GM23248 (cell line): ENCODE measurements around the gene WNT2B. TPM values are rescaled to one million over a fixed set of nuclear protein-coding genes. Genes with fewer than 3 reads are reported as not detected.

Source experiments
- DNase-seq: peaks from one replicate; pipeline ENCODE4 v3.0.0-alpha.2; 2015
- H2AFZ ChIP-seq: fragments of 200-600 bp; sonication (generic); 2 replicates; pipeline ENCODE4 v1.6.1; 2016; ENCODE audit warnings: antibody characterized with exemption
- H3F3A ChIP-seq: fragments of 200-600 bp; sonication (generic); 2 replicates; pipeline ENCODE4 v1.6.1; 2016; ENCODE audit warnings: mild to moderate bottlenecking, antibody characterized with exemption, mixed run types; ENCODE audit not compliant: insufficient read depth
- H3K27ac ChIP-seq: fragments of 200-600 bp; sonication (generic); 2 replicates; pipeline ENCODE4 v1.5.1; 2016; ENCODE audit warnings: mild to moderate bottlenecking
- H3K27me3 ChIP-seq: fragments of 200-600 bp; sonication (generic); replicated peaks from 2 replicates; pipeline ENCODE4 v1.6.1; 2016; ENCODE audit warnings: mild to moderate bottlenecking; ENCODE audit not compliant: insufficient read depth
- H3K36me3 ChIP-seq: fragments of 200-600 bp; sonication (generic); 2 replicates; pipeline ENCODE4 v1.6.1; 2016; ENCODE audit warnings: low read depth, mild to moderate bottlenecking
- H3K4me1 ChIP-seq: fragments of 200-600 bp; sonication (generic); 2 replicates; pipeline ENCODE4 v1.6.1; 2016; ENCODE audit warnings: mild to moderate bottlenecking; ENCODE audit not compliant: insufficient read depth
- H3K4me2 ChIP-seq: fragments of 200-600 bp; sonication (generic); one replicate; pipeline ENCODE4 v1.6.1; 2016; ENCODE audit warnings: mild to moderate bottlenecking; ENCODE audit not compliant: unreplicated experiment
- H3K4me3 ChIP-seq: fragments of 200-600 bp; sonication (generic); 2 replicates; pipeline ENCODE4 v1.5.1; 2016; ENCODE audit warnings: mild to moderate bottlenecking
- H3K79me2 ChIP-seq: fragments of 200-600 bp; sonication (generic); 2 replicates; pipeline ENCODE4 v1.6.1; 2016; ENCODE audit warnings: mild to moderate bottlenecking; ENCODE audit not compliant: insufficient read depth
- H3K9ac ChIP-seq: fragments of 200-600 bp; sonication (generic); 2 replicates; pipeline ENCODE4 v1.6.1; 2016; ENCODE audit warnings: mild to moderate bottlenecking
- H3K9me2 ChIP-seq: fragments of 200-600 bp; sonication (generic); 2 replicates; pipeline ENCODE4 v1.6.1; 2016; ENCODE audit warnings: mixed run types, mild to moderate bottlenecking, moderate library complexity; ENCODE audit not compliant: insufficient read depth
- H3K9me3 ChIP-seq: fragments of 200-600 bp; sonication (generic); one replicate; pipeline ENCODE4 v1.6.1; 2017; ENCODE audit warnings: low read depth
- H4K20me1 ChIP-seq: fragments of 200-600 bp; sonication (generic); 2 replicates; pipeline ENCODE4 v1.6.0; 2016; ENCODE audit not compliant: insufficient read depth
- EZH2 ChIP-seq: fragments of 200-600 bp; sonication (generic); IDR thresholded peaks from 2 replicates; pipeline ENCODE4 v1.6.1; 2018; ENCODE audit warnings: antibody characterized with exemption, mild to moderate bottlenecking; ENCODE audit not compliant: insufficient read depth, poor library complexity, severe bottlenecking
- EZH2phosphoT487 ChIP-seq: fragments of 200-600 bp; sonication (generic); IDR thresholded peaks from 2 replicates; pipeline ENCODE4 v1.6.1; 2018; ENCODE audit warnings: antibody characterized with exemption, moderate library complexity, mild to moderate bottlenecking, low read depth; ENCODE audit not compliant: insufficient read depth
- WGBS, 2 experiments: methylation state at CpG; one replicate each; pipeline ENCODE4 v1.1.6; 2015 to 2017; ENCODE audit warnings: low lambda C conversion rate in 2 of 2, low coverage in 1 of 2; ENCODE audit errors: missing lambda C conversion rate in 2 of 2; 5-methylcytosine and 5-hydroxymethylcytosine counted together
- in situ Hi-C: fragments of 300-500 bp; cut with MboI; formaldehyde crosslinking; loops from 2 replicates; pipeline ENCODE4 v1.15.0; 2020
- polyA plus RNA-seq: library from polyadenylated mRNA; unstranded; fragments of >200 nt; fragmentation: Nextera tagmentation; extraction: Ambion mirVana; gene quantifications from 2 replicates; pipeline ENCODE4 v1.2.1, GENCODE V29; 2016
- total RNA-seq: library from RNA; depleted of rRNA; stranded (reverse); fragments of >200 nt; shearing (Covaris generic); gene quantifications from 2 replicates; pipeline ENCODE4 v1.2.3, GENCODE V29; 2014

Gene WNT2B
- total and polyA plus RNA-seq, 2 experiments from 2014 or later: 0.61 to 2.1 TPM

DNA sequence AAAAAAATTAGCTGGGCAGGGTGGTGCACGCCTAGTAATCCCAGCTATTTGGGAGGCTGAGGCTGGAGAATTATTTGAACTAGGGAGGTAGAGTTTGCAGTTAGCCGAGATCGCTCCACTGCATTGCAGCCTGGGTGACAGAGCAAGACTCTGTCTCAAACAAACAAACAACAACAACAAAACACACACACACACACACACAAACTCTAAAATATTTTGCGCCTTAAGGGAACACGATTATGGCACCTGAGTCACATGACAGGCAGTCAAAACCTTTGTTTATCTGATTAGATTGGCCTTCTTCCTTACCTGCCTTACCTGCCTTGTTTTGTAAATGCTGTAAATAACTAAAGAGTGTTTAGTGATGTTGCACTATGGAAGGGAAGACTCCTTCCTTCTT is 20.6 kb upstream of the WNT2B start:
- Histone ChIP-seq H3K36me3 (no peaks in the 10 kb centered on the region), H3K4me2 (no peak overlapping the region), H3F3A (no peaks in the 10 kb centered on the region), H3K79me2 (no peaks in the 10 kb centered on the region), H4K20me1 (no peaks in the 10 kb centered on the region), H2AFZ (no peak overlapping the region), H3K27ac (no peak overlapping the region), H3K4me3 (no peak overlapping the region), H3K9me3 (no peaks in the 10 kb centered on the region), H3K27me3 (no peaks in the 10 kb centered on the region), H3K9ac (no peak overlapping the region), H3K4me1 (no peaks in the 10 kb centered on the region), H3K9me2 (no peaks in the 10 kb centered on the region)
- in situ Hi-C loops: no loop called here
- no peak for DNase-seq
- WGBS, 2 experiments: 98 to 99% methylated on average over 5 of the region's 5 CpGs
- no peak for TF ChIP-seq EZH2phosphoT487
- no peak for TF ChIP-seq EZH2

DNA sequence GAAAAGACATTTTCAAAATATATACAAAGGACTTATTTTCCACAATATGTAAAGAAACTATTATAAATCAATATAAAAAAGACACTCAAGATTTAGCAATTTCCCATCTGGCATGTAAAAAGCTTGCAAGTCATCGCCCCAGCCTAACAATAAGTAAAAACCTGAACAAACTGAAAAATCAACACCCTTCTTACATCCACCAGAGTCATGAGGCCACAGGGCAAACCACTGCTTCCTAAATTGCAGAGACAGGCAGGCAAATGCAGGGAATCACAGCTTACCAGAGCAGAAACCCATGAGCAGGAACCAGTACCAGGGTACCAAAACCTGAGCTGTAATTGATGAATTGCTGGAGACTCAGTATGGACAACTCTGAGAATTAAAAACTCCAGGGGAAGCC is 16.7 kb upstream of the WNT2B start:
- Histone ChIP-seq H3K4me2 (no peak overlapping the region), H2AFZ (no peak overlapping the region), H3K9me3 (no peaks in the 10 kb centered on the region), H3K79me2 (no peaks in the 10 kb centered on the region), H3K27ac (no peak overlapping the region), H3F3A (no peaks in the 10 kb centered on the region), H3K4me3 (no peak overlapping the region), H3K36me3 (no peaks in the 10 kb centered on the region), H3K9me2 (no peaks in the 10 kb centered on the region), H3K27me3 (no peaks in the 10 kb centered on the region), H4K20me1 (no peaks in the 10 kb centered on the region), H3K9ac (no peak overlapping the region), H3K4me1 (no peaks in the 10 kb centered on the region)
- no peak for DNase-seq
- in situ Hi-C loops: no loop called here
- TF ChIP-seq EZH2 (no peak), EZH2phosphoT487 (no peak)
- WGBS, 2 experiments: 94 to 96% methylated on average over 1 of the region's 1 CpG

DNA sequence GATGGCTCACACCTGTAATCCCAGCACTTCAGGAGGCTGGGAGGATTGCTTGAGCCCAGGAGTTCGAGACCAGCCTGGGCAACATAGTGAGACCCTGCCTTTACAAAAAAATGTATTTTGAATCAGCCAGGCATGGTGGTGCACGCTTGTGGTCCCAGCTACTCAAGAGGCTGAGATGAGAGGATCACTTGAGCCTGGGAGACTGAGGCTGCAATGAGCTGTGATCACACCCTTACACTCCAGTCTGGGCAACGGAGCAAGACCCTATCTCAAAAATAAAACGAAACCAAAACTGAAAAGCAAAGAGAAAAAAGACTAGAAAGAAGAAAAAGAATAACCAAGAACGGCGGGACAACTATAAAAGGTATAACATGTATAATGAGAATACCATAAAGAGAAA is 15.4 kb upstream of the WNT2B start:
- Histone ChIP-seq H3K9ac (no peak overlapping the region), H4K20me1 (no peaks in the 10 kb centered on the region), H3K4me3 (no peak overlapping the region), H3K36me3 (no peaks in the 10 kb centered on the region), H3F3A (no peaks in the 10 kb centered on the region), H3K4me2 (no peak overlapping the region), H3K27me3 (no peaks in the 10 kb centered on the region), H3K9me3 (no peaks in the 10 kb centered on the region), H3K27ac (no peak overlapping the region), H3K9me2 (no peaks in the 10 kb centered on the region), H3K79me2 (no peaks in the 10 kb centered on the region), H2AFZ (no peak overlapping the region), H3K4me1 (no peaks in the 10 kb centered on the region)
- TF ChIP-seq EZH2 (no peak), EZH2phosphoT487 (no peak)
- no peak for DNase-seq
- 67 to 73% methylated on average over 6 of the region's 6 CpGs for WGBS, 2 experiments
- in situ Hi-C loops: no loop called here

DNA sequence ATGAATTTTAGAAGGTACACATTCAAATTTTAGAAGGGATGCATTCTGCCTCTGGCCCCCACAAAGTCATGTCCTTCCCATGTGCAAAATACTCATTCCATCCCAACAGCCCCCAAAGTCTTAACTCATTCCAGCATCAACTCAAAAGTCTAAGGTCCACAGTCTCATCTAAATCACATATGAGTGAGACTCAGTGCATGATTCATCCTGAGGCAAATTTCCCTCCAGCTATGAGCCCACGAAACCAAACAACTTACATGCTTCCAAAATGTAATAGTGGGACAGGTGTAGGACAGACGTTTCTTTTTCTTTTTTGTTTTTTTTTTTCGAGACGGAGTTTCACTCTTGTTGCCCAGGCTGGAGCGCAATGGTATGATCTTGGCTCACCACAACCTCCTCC is 12.5 kb upstream of the WNT2B start:
- Histone ChIP-seq H3K4me3 (no peak overlapping the region), H4K20me1 (no peaks in the 10 kb centered on the region), H2AFZ (no peak overlapping the region), H3K27me3 (no peaks in the 10 kb centered on the region), H3K36me3 (no peaks in the 10 kb centered on the region), H3K4me2 (no peak overlapping the region), H3K9ac (no peak overlapping the region), H3K9me2 (no peaks in the 10 kb centered on the region), H3K27ac (no peak overlapping the region), H3K4me1 (no peaks in the 10 kb centered on the region), H3K9me3 (no peaks in the 10 kb centered on the region), H3K79me2 (no peaks in the 10 kb centered on the region), H3F3A (no peaks in the 10 kb centered on the region)
- peak; percentile 32 for DNase-seq
- in situ Hi-C loops: no loop called here
- TF ChIP-seq EZH2phosphoT487: no peak
- TF ChIP-seq EZH2: no peak
- 57 to 60% methylated on average over 4 to 5 of the region's 5 CpGs for WGBS, 2 experiments
